Hypothalamus (tissue), 51 donors: Measurements from ENCODE around the gene ANTXRL.
A peak's percentile ranks its signal among the peaks of the same experiment; 100 is the strongest.
"Not testable (repeated sequence)": the region's sequence is repeated elsewhere in the genome, so short reads cannot be mapped to it uniquely, and the experiment has no call there.

Source experiments
- DNase-seq, 51 donors: peaks; one replicate each; lab custom pipeline; 2025; lab: John Stamatoyannopoulos, UW

The ANTXRL gene

DNA sequence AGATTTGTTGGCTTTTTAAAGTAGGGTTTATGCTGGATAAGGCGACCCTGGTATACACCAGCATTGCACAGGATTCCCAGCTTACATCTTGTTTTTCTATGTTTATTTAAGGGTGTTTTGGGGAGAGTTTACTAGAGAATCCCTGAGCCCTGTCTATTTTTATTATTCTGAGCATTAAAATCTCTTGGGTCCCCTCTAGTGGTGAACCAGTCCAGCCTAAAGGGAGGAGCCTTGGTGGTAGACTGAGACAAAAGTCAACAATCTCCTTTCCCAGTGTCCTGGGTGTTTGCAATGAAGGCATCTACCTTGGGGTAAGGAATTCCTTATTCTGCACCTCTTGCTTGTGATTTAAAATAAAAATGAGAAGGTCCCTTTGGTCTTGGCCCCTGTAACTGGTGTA is 38.2 kb downstream of the ANTXRL start:
- DNase-seq: peak in 1 of 51 donors; percentile 14

DNA sequence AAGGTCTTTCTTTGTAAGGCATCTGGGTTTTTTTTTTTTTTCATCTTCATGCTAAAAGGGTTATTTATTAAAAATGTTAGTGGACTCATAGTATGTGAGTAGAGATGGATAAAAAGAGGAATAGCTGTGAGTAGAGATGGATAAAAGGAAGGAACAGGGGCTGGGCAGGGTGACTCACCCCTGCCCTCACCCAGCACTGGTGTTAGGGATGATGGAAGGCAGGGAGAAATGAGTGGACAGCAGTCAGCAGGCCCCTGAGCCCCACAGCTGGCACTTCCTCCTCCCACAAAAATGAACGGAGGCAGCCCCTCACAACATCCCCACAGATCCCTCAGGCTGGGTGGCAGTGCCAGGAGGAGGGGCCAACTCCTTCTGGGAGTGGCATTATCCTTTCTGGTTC is 39.3 kb downstream of the ANTXRL start:
- DNase-seq: no peak

GRCh38 chr10:46326971-46327370 is 40.2 kb downstream of the ANTXRL start:
- no peak for DNase-seq

DNA sequence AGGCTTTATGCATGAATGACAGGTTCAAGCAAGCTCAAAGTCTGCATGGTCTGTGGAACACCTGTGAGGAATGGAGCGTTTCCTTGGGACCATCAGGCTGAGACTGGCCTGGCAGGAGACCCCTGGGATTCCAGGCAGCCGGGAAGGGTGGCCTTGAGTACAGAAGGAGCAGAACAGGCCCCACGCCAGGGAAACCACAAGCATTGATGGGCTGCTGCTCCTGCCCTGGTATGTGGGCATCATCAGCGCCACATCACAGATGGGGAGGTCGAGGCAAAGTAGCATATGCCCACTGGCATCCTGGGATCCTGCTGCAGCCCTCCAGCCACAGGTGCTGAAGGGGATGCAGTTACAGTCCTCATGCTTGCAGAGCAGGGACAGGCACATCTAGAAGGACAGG is 40.9 kb downstream of the ANTXRL start:
- DNase-seq: no peak

GRCh38 chr10:46328853-46329689 is 42.3 kb downstream of the ANTXRL start:
- peak in 36 of 51 donors; percentile 10 to 82 (median 50) for DNase-seq

DNA sequence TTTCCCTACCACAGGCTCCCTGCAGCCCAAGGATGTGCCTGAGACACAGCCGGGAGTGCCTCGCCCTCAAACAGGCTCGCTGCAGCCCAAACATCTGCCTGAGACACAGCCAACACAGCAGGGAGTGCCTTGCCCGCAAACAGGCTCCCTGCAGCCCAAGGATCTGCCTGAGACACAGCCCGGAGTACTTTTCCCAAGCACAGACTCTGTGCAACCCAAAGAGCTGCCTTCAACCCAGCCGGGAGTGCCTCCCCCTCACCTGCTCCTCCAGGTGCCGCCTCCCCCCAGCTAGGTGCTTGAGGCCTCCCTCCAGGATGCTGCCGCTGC is 42.9 kb downstream of the ANTXRL start:
- DNase-seq: peak in 2 of 51 donors; percentile 12 to 22

DNA sequence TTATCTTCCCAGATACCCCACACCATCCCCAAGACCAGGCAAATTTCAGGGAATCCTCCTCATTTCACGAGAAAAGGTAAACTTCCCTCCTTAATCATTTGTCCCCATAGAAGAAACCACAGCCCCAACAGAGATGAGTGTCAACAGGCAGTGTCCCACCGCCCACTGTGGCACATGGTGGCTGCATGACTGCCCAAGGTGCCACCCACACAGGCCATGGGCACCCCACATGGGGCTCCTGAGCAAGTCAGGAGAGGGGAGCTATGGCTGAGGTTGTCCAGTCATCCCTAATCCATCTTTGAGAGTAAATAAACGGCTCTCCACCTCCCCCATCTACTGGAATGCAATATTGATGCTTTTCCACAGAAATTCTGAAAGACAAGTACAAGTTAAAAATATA is 44.1 kb downstream of the ANTXRL start:
- DNase-seq: no peak

GRCh38 chr10:46365484-46365883 is 78.7 kb downstream of the ANTXRL start:
- not testable (repeated sequence) for DNase-seq

- DNase-seq: not testable (repeated sequence)
Measured at GRCh38 chr10:46367209-46367608, 80.4 kb downstream of the ANTXRL start.

- DNase-seq: not testable (repeated sequence)
Measured at GRCh38 chr10:46367666-46368240, 81.0 kb downstream of the ANTXRL start.

DNA sequence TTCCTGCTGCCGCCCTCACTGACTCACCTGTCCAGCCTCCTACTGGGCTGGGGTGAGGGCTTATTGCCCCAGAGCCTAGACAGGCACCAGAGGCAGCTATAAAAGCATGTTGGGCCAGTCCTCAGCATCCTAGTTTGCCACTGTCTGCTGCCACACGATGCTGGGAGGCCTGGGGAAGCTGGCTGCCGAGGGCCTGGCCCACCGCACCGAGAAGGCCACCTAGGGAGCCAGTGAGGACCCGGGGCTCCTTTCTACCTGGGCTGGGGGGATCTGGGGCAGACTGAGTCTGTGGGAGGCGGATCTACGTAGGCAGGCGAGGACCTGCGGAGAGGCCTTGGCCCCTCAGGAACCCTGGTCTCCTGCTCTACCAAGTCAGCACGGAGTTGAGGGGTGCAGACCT is 82.2 kb downstream of the ANTXRL start:
- not testable (repeated sequence) for DNase-seq

DNA sequence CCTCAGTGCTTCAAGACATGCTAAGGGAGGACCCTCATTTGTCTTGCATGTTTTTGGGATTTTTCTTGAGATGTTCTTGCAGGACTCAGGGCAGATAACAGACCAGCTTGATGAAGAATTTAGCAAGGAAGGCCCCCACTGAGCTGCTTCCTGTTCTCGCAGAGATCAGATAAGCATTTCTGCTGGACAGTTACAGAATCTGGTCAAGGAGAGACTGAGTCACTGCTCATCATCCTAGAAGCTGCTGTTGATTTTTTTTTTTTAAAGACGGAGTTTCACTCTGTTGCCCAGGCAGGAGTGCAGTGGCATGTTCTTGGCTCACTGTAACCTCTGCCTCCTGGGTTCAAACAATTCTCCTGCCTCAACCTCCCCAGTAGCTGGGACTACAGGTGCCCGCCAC is 87.6 kb downstream of the ANTXRL start:
- not testable (repeated sequence) for DNase-seq

GRCh38 chr10:46375406-46375805 is 88.6 kb downstream of the ANTXRL start, which contains the start of gene ANXA8L1:
TSS of gene ANXA8L1 (plus strand) at chr10:46375776. CDS start at chr10:46375852, 76 bp downstream.
- DNase-seq: not testable (repeated sequence)

- DNase-seq: not testable (repeated sequence)
Measured at GRCh38 chr10:46377022-46377421, 90.2 kb downstream of the ANTXRL start.

- not testable (repeated sequence) for DNase-seq
Measured at GRCh38 chr10:46377651-46378050, 90.9 kb downstream of the ANTXRL start.

DNA sequence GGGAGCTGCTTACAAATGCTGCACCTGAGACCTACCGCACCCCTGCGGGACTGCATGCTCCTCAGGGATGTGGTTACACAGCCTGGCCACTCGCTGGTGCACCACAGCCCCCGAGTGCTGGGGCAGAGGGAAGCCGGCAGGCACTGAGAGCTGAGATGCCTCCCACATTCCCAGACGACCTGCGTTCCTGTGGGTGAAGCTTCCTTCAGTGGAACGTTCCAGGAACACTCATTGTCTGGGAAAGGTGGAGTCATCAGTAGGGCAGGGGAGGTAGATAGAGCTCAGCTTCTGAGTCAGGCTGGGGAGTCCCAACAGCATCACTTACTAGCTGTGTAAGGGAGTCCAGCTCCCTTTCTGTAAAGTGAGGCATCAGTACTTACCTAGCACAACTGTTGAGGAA is 91.3 kb downstream of the ANTXRL start:
- not testable (repeated sequence) for DNase-seq

GRCh38 chr10:46379233-46379848 is 92.5 kb downstream of the ANTXRL start:
- DNase-seq: not testable (repeated sequence)
